ENCODE results near the gene NNMT. TPM values are rescaled to one million over a fixed set of nuclear protein-coding genes. Genes with fewer than 3 reads are reported as not detected.

Gene NNMT
- total RNA-seq, 4 donors from 2014 or later: 4.6 to 362 (median 116) TPM

GRCh38 chr11:114311946-114312345 lies 15.7 kb downstream of the NNMT start:
- H3K27ac ChIP-seq: no peak overlapping the region
- TF ChIP-seq POLR2A (IDR thresholded peaks at IDR 0.05): no peak
- TF ChIP-seq, protein P1, sequence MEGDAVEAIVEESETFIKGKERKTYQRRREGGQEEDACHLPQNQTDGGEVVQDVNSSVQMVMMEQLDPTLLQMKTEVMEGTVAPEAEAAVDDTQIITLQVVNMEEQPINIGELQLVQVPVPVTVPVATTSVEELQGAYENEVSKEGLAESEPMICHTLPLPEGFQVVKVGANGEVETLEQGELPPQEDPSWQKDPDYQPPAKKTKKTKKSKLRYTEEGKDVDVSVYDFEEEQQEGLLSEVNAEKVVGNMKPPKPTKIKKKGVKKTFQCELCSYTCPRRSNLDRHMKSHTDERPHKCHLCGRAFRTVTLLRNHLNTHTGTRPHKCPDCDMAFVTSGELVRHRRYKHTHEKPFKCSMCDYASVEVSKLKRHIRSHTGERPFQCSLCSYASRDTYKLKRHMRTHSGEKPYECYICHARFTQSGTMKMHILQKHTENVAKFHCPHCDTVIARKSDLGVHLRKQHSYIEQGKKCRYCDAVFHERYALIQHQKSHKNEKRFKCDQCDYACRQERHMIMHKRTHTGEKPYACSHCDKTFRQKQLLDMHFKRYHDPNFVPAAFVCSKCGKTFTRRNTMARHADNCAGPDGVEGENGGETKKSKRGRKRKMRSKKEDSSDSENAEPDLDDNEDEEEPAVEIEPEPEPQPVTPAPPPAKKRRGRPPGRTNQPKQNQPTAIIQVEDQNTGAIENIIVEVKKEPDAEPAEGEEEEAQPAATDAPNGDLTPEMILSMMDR (IDR thresholded peaks at IDR 0.05): no peak

GRCh38 chr11:114314096-114314495 lies 17.9 kb downstream of the NNMT start:
- no peaks in the 10 kb centered on the region for H3K4me1 ChIP-seq
- H3K36me3 ChIP-seq: no peaks in the 10 kb centered on the region
- no peaks in the 10 kb centered on the region for H3K9me3 ChIP-seq
- H3K4me3 ChIP-seq: no peak overlapping the region
- H3K27me3 ChIP-seq: no peaks in the 10 kb centered on the region
- intact Hi-C loops (cut with DNase I; ENCODE audit: low total_unique reads): no loop called here
- TF ChIP-seq POLR2A (IDR thresholded peaks at IDR 0.05): no peak
- TF ChIP-seq, protein P1 (IDR thresholded peaks at IDR 0.05): no peak
- no peak for DNase-seq
- no peak overlapping the region for H3K27ac ChIP-seq

More at GRCh38 chr11:114311946-114312345, 15.7 kb downstream of the NNMT start:
- Histone ChIP-seq H3K4me3 (no peak overlapping the region), H3K9me3 (no peaks in the 10 kb centered on the region), H3K27me3 (no peaks in the 10 kb centered on the region), H3K4me1 (no peaks in the 10 kb centered on the region), H3K36me3 (no peaks in the 10 kb centered on the region)
- no peak for DNase-seq
- intact Hi-C loops (cut with DNase I; ENCODE audit: low total_unique reads): no loop called here

DNA sequence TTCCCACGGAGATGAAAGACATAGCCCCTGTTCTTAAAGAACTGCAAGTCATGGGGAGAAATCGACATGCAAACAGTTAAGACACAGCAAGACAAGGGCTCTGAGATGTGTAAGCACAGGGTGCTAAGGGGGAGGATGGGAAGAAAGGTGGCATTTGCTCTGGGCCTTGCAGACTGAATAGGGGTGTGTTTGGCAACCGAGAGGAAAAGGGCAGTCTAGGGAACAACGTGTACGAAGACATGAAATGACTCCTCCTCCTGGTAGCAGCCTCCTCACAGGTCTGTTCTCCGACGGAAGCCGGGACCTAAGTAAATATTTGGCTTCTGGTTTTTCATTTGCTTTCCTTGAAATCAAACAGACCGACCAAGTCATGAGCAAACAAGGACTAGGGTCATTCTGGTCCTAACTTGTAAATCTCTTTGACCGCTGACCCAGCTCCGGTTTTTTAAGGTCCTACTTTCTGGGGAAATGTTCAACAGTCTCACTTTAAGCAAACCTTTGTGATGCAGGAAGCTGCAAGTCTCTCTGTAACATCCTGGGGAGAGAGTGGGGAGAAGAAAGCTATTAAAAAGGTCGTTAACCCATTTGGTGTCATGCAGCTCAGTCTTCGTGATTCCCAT lies 19.7 kb downstream of the NNMT start:
- peak in 1 of 2 donors; percentile 37 for DNase-seq
- no peaks in the 10 kb centered on the region for H3K4me1 ChIP-seq
- no peaks in the 10 kb centered on the region for H3K9me3 ChIP-seq
- no peaks in the 10 kb centered on the region for H3K36me3 ChIP-seq
- no peaks in the 10 kb centered on the region for H3K27me3 ChIP-seq
- no peak overlapping the region for H3K4me3 ChIP-seq
- TF ChIP-seq, protein P1 (IDR thresholded peaks at IDR 0.05): peak in 1 of 4 experiments; percentile 2
- TF ChIP-seq POLR2A (IDR thresholded peaks at IDR 0.05): no peak
- intact Hi-C loops (cut with DNase I; ENCODE audit: low total_unique reads): no loop called here
- peak overlapping the region; percentile 32 to 73 for H3K27ac ChIP-seq

DNA sequence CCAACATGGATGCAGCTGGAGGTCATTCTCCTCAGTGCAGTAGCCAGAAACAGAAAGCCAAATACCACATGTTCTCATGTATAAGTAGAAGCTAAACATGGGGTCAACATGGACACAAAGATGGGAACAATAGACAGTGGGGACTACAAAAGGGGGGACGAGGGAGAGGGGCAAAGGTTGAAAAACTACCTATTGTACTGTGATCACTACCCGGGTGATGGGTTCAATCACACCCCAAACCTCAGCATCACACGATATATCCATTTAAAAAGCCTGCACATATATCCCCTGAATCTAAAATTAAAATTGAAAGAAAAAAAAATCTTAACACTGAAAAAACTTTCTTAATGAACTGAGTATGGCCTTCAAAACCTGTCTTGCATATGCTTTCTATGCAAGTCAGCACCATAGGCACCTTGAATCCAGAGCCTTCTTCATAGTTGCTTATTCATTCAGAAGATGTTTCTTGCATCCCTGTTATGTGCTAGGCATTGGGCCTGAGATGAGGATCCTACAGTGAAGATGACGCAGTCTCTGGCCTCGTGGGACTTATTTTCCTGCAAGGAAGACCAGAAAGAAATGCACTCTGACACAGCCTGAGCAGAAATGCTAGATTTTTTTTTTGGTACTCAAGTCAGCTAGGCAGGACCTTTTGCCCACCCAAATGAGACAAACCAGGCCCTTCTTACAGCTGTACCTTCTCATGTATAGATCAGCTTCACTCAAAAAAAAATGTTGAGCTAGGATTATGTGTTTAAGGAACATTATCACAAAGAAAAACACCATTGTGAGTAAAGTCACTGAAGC lies 21.0 kb downstream of the NNMT start:
- H3K4me1 ChIP-seq: no peaks in the 10 kb centered on the region
- H3K27ac ChIP-seq: peak overlapping the region; percentile 31 to 73

More for the DNA sequence above, 21.0 kb downstream of the NNMT start:
- DNase-seq: peak in 1 of 2 donors; percentile 47
- no peaks in the 10 kb centered on the region for H3K9me3 ChIP-seq
- no peak overlapping the region for H3K4me3 ChIP-seq
- no peaks in the 10 kb centered on the region for H3K36me3 ChIP-seq
- intact Hi-C loops (cut with DNase I; ENCODE audit: low total_unique reads): no loop called here
- TF ChIP-seq, protein P1 (IDR thresholded peaks at IDR 0.05): no peak
- no peak for TF ChIP-seq POLR2A (IDR thresholded peaks at IDR 0.05)
- H3K27me3 ChIP-seq: no peaks in the 10 kb centered on the region
